GM18526 (cell line): ENCODE data around the gene KCNH2.

Source experiments
- POLR2A ChIP-seq: IDR thresholded peaks from 3 replicates; pipeline ENCODE4 v1.6.1; 2011; ENCODE audit not compliant: insufficient read length; ENCODE audit errors: extremely low read depth

The KCNH2 gene

GRCh38 chr7:150911590-150912267 is 66.4 kb downstream of the KCNH2 start:
- TF ChIP-seq POLR2A = no peak

- no peak for TF ChIP-seq POLR2A
These were observed 67.1 kb downstream of the KCNH2 start for GRCh38 chr7:150910996-150911422.

GRCh38 chr7:150909200-150909995 is 68.7 kb downstream of the KCNH2 start:
- TF ChIP-seq POLR2A = no peak

- TF ChIP-seq POLR2A = no peak
These were observed 69.9 kb downstream of the KCNH2 start for GRCh38 chr7:150908173-150908572.

- TF ChIP-seq POLR2A = no peak
These were observed 73.9 kb downstream of the KCNH2 start for GRCh38 chr7:150904011-150904909.

- no peak for TF ChIP-seq POLR2A
These were observed 74.5 kb downstream of the KCNH2 start for GRCh38 chr7:150903606-150904005.

GRCh38 chr7:150902078-150903033 is 75.8 kb downstream of the KCNH2 start:
- TF ChIP-seq POLR2A = no peak

- TF ChIP-seq POLR2A = no peak
These were observed 76.7 kb downstream of the KCNH2 start for GRCh38 chr7:150901160-150902035.

GRCh38 chr7:150900675-150901074 is 77.4 kb downstream of the KCNH2 start:
- no peak for TF ChIP-seq POLR2A

- no peak for TF ChIP-seq POLR2A
These were observed 79.6 kb downstream of the KCNH2 start for GRCh38 chr7:150898475-150899011.

- TF ChIP-seq POLR2A = no peak
These were observed 80.3 kb downstream of the KCNH2 start for GRCh38 chr7:150897502-150898474.
